HG02588 (cell line): ENCODE data around the gene CCDC9B.

Experiments
- ATAC-seq: cut with Tn5 transposase; IDR thresholded peaks from one replicate; pipeline ENCODE4 v1.9.1; 2021; ENCODE audit warnings: mild to moderate bottlenecking, moderate library complexity; ENCODE audit not compliant: unreplicated experiment

CCDC9B gene

DNA sequence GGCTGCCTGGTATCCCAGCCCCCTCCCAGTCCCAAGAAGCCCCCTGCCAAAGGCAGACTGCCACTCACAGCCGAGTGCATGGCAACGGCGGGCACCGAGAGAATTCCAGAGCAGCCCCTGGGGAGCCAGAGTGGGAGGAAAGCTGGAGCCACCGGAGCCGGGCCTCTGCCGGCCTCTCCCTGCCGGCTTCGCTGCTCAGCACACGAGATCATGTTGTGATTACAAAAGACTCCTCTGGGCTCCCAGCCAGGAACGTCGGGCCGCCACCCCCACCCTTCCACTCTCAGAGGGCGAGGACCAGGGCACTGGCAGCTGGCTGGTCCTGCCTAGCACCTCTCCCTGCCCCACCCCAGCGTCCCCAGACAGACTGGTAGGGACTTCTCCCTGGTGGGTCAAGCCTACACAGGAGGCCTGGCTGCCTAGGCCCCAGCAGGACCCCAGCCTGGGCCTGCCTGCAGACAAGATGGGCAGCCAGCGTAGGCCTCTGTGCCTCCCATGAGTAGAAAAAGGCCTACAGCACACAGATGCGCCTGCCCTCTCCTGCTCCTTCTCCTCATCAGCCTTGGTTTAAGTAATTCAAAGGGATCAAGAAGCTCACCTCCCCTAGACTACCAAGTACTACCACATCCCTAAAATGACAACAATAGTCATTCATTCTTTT, at the start of gene CCDC9B:
CCDC9B (minus strand) TSS at position 200 of the 661 bp plus-strand sequence; CDS start at position 80, 120 bp downstream.
- ATAC-seq, result no peak

DNA sequence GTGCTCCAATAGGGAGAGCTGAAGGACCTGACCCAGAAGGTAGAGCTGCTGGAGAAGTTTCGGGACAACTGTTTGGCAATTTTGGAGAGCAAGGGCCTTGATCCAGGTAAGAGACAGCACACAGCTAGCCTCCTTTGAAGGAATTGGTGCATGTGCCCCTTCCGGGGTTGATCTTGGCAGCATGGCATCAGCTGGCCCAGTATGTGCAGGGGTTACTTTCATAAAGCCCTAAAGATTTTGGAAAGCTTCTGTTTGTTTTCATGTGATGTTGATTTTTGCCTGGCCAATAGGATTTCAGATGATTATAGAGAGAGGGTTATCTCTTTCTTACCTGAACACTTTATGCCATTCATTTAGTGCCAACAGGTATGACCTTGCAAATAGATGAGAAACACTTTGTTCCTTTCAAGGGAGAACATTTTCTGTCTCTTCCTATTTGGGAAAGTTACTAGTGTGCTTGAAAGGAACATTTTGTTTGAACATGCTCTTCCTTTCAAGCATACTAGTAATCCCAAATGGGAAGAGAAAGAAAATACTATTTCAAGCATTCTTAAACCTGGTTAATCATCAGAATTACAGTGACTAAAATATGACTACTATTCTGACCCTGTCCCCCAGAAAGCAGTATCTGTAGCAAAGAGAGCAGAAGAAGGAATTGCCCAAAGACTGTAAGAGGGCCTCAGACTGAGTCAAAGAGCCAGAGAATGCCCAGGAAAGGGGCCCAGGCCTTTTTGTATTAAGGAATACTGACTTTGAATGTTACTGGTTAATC, 49.3 kb upstream of the CCDC9B start:
- ATAC-seq, result no peak

DNA sequence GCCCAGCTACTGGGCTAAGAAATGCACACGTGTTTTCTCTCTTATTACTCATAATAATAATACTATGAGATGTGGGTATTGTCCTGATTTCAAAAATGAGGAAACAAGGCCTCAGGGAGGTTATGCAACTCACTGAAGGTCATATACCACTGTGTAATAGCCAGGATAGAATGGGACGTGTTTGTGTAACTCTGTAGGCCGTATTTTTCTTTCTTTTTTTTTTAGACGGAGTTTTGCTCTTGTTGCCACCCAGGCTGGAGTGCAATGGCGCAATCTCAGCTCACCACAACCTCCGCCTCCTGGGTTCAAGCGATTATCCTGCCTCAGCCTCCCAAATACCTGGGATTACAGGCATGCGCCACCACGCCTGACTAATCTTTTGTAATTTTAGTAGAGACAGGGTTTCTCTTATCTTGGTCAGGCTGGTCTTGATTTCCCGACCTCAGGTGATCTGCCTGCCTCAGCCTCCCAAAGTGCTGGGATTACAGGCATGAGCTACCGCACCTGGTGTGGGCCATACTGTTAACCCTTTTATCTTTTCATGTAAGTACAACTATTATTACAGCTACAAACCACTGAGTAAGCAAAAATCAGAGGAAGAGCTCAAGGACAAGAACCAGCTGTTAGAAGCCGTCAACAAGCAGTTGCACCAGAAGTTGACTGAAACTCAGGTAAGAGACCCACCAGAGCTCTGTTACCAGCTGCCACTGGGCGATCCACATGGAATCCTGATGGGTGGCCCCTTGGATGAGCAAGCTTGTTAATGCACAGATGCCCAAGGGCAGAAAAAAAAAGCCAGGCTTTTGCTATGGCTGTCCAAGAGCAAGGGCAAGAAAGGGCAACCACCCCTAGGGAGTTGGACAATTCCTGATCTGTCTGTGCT, 48.4 kb upstream of the CCDC9B start:
- no peak for ATAC-seq

DNA sequence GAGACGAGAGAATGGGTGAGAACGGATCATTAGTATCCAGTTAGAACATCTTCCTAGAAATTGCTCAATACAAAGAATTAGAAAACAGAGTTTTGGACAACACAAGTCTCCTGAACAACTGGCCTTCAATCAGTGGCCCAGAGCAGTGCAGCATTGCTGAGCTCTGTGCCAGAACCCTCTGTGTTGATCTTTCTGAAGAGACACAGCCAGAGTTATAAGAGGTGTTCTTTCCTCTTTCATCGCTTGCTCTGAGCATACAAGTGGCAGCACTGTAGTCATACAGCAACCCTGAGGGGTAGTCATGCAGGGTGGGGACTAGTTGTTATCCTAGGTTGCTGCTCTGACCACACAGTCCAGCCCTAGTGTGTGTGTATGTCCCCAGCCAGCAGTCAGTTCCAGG, 45.7 kb upstream of the CCDC9B start:
- ATAC-seq, result no peak

DNA sequence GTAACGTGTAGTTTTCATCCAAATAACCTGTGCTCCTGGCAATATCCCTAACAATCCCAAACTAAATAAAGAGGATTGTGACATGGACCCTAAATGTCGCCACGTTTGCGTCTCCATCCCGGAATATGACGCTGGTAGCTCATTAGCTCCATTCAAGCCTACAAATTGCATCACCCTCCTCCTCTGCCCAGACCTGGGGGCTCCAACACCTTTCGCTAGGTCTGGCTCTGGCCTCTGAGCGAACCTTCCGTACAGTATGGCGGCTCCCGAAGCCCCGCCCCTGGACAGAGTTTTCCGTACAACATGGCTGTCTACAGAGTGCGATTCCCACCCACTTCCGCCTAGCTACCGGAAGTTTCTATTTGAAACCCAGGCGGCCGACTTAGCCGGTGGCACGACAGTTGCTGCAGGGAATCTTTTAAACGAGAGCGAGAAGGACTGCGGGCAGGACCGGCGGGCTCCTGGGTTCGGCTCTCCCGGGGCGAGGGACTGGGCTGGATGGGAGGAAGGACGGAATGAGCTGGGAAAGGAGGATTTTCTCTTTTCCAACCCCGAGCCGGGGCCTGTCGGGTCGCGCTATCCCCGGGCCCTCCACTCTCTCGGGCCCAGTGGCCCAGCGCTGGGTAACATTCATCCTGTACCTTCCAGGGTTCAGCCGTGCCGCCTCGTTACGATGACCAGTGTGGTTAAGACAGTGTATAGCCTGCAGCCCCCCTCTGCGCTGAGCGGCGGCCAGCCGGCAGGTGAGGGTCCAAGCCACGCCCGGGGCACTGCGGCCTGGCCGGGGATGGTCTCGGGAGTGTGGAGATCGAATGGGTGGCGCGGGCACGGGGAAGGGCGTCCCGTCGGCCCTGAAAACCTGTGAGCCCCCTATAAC, 42.1 kb upstream of the CCDC9B start, which contains the start of gene KNSTRN:
KNSTRN (plus strand) TSS at position 142 of the 877 bp plus-strand sequence; CDS start at position 257, 115 bp downstream.
- ATAC-seq, result peak; percentile 91

DNA sequence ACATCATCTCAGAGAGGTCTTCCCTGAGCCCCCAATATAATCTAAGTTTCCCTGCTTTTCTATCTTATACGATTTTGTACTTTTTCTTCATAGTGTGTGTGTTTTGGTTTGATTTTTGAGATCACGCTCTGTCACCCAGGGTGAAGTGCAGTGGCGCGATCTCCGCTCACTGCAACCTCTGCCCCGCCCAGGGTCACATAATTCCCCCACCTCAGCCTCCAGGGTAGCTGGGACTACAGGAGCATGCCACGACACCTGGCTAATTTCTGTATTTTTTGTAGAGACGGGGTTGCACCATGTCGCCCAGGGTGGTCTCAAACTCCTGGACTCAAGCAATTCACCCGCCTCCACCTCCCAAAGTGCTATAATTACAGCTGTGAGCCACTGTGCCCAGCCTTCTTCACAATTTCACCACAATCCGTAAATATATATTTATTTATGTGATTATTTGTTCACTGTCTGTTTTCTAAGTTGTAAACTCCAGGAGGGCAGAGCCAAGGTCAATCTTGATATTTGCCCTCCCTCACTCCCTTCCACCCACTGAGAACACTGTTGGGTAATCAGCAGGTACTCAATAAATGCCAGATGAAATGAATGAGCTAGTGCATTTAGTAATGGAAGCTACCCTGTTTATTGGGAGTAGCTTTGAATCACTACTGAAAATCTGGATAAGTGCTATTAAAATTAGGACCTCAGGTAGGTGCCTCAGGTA, 41.2 kb upstream of the CCDC9B start:
- ATAC-seq, result no peak

DNA sequence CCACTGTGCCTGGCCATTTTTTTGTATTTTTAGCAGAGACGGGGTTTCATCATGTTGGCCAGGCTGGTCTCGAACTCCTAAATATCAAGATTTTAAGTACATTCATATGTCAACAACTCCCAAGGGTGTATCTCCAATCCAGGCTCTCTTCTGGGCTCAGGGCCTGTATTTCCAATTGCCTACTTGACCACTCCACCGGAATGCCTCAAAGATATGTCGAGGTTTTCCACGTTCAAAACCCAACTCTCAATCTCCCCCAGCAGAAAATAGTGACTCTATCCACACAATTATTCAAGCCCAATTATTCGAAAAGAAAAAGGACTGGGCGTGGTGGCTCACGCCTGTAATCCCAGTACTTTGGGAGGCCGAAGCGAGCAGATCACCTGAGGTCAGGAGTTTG, 39.9 kb upstream of the CCDC9B start:
- no peak for ATAC-seq

DNA sequence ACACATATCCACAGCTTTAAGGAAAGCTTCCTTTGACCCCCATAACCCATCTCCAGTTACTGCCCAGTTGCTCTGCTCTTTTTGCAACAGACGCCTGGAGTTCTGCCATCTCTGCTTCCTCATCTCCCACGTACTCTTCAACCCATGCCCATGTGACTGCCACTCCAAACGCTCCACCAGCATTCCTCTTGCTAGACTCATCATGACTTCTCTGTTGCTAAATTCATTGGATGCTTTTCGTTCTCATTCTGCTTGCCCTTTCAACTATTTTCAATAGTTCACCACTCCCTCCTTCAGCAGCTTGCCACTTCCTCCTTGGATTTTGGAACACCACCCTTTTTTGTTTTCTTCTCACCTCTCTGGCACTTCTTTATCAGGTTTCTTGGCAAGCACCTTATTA, 39.1 kb upstream of the CCDC9B start:
- no peak for ATAC-seq

DNA sequence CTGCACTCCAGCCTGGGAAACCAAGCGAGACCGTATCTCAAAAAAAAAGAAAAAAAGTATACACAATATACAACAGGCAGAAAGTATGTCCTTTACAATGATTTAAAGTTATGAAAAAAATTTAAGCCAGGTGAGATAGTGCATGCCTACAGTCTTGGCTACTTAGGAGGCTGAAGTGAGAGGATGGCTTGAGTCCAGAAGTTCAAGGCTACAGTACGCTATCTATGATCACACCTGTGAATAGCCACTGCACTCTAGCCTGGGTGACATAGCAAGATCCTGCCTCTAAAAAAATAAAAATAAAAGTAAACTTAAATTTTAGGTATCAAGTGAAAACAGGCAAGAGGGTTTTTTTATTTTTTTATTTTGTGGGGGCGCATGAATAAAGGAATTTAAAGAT, 38.6 kb upstream of the CCDC9B start:
- ATAC-seq, result no peak

DNA sequence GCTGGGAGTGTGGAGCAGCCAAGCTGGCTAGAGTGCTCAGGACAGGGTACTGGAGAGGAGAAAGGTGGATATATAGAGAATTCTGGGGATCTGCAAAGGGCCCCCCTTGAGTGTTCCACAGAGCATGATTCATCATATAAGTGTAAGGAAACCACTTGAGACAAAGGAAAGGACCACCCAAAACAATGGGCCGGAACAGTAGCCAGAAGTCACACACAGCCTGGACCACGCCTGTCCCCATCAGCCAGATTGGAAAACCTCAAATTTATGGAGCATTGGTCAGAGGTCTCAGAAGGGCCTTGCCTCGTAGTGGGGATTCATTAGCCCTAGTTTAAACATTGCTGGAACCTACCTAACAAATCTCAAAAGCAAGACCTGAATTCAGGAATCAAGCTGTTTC, 36.9 kb upstream of the CCDC9B start:
- no peak for ATAC-seq

DNA sequence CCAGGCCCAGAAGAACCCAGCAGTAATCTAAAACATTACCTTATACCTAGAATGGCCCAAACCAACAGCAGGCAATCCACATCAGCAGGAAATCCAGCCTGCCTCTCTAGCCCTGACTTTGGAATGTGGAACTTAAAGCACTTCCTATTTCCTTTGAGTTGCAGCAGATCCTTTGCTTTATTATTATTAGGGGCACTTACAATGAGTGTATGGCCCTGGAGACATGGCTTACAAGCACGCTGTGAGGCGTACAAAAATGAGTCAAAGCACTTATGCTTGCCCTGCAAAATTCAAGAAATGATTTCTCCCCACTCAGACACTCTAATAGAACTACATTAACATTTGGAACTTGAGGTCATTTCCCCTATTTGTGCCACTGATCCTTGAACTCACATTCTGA, 32.2 kb upstream of the CCDC9B start:
- no peak for ATAC-seq

DNA sequence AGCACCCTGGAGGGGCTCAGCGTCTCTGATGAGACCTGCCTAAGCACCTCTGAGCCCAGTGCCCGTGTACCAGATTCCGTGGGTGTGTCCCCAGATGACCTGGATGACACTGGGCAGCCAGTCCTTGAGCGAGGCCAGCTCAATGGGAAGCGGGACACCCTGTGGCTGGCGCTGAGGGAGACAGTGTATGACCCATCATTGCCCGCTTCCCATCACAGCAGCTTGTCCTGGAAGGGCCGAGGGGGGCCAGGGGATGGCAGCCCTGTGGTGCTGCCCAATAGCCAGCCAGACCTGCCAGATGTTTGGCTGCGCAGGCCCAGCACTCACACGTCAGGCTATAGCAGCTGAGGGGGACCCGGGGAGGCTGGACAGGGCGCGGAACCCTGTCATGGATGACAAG, 29.2 kb upstream of the CCDC9B start:
- no peak for ATAC-seq

DNA sequence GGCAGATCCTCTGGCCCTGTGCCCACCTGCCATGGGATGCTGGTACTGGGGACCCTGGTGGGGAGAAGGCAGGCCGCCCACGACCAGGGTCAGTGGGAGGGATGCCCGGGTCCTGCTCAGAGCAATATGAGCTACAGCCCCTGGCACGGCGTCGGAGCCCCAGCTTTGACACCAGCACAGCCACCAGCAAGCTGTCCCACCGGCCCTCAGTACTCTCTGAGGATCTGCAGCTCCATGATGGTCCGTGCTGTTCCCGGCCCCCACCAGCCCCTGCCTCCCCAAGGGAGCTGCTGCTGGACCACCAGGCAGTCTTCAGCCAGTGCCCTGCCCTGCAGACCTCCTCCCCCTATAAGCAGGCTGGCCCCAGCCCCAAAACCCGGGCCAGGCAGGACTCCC, 28.7 kb upstream of the CCDC9B start:
- no peak for ATAC-seq

DNA sequence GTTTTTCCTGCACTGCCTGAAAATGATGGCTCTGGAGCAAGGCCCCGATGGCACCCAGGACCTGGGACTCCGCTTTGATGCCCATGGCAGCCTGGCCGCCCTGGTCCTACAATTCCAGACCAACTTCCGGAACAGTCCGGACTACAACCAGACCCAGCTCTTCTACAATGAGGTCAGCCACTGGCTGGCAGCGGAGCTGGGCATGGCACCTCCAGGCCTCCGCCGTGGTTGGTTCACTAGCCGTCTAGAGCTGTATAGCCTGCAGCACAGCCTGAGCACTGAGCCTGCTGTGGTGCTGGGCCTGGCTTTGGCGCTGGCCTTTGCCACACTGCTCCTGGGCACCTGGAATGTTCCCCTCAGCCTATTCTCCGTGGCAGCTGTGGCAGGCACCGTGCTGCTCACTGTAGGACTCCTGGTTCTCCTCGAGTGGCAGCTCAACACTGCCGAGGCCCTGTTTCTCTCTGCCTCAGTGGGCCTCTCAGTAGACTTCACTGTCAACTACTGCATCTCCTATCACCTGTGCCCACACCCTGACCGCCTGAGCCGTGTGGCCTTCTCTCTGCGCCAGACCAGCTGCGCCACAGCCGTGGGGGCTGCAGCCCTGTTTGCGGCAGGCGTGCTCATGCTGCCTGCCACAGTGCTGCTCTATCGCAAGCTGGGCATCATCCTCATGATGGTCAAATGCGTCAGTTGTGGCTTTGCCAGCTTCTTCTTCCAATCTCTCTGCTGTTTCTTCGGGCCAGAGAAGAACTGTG, 28.2 kb upstream of the CCDC9B start:
- ATAC-seq, result no peak

DNA sequence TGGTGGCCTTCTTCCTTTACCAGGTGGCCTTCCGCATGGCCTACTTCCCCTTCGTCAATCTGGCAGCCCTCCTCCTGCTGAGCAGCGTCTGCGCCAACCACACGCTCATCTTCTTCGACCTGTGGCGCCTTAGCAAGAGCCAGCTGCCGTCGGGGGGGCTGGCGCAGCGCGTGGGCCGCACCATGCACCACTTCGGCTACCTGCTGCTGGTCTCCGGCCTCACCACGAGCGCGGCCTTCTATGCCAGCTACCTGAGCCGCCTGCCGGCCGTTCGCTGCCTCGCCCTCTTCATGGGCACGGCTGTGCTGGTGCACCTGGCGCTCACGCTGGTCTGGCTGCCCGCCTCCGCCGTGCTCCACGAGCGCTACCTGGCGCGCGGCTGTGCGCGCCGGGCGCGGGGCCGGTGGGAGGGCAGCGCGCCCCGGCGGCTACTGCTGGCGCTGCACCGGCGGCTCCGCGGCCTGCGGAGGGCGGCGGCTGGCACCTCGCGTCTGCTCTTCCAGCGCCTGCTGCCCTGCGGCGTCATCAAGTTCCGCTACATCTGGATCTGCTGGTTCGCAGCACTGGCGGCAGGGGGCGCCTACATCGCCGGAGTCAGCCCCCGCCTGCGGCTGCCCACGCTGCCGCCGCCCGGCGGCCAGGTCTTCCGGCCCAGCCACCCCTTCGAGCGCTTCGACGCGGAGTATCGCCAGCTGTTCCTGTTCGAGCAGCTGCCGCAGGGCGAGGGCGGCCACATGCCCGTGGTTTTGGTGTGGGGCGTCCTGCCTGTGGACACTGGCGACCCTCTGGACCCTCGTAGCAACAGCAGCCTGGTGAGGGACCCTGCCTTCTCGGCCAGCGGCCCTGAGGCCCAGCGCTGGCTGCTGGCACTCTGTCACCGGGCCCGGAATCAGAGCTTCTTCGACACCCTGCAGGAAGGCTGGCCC, 27.2 kb upstream of the CCDC9B start:
- peak; percentile 70 for ATAC-seq

DNA sequence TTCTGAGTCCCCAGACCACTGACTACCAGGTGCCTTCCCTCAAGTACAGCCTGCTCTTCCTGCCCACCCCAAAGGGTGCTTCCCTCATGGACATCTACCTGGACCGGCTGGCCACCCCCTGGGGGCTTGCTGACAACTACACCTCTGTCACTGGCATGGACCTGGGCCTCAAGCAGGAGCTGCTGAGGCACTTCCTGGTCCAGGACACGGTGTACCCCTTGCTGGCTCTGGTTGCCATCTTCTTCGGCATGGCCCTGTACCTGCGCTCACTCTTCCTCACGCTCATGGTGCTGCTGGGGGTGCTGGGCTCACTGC, 26.6 kb upstream of the CCDC9B start:
- no peak for ATAC-seq

DNA sequence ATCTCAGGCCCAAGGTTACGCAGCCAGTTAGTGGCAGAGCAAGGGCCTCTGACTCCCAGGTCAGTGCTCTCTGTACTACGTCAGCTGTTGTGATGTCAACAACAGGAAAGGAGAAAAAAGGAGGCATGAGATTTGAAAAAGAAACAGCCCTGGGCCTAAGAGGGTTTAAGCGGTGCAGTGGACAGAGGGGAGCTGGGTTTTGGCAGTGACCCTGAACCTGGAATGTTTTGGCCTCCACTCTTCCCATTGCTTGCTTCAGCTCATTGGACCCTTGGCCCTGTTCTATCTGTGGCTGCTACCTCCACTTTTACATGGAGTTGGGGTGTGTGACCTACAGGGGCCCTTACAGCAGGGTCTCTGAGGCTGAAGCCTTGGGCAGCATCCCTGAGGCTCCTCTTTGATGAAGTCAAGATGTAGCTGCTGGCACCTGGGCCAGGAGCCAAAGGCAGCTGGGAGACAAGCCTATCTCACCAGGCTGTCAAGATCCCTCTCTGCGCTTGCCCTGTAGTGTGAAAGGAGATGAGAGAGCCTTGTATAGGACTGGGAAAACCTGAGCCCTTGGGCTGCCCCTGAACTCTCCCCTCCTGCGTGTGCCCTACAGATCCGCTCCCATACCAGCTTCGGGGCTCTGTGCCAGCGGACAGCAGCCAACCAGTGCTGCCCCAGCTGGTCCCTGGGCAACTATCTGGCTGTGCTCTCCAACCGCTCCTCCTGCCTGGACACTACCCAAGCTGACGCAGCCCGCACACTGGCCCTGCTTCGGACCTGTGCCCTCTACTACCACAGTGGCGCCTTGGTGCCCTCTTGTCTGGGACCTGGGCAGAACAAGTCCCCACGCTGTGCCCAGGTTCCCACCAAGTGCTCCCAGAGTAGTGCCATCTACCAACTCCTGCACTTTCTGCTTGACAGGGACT, 26.0 kb upstream of the CCDC9B start:
- ATAC-seq, result no peak
